GM19238 (cell line): ENCODE results near the gene ARF4.
"Not testable (repeated sequence)": the region's sequence is repeated elsewhere in the genome, so short reads cannot be mapped to it uniquely, and the experiment has no call there.

Experiments used
- DNase-seq: peaks from one replicate; pipeline ENCODE4 v3.0.0; 2011; ENCODE audit warnings: low spot score; ENCODE audit not compliant: insufficient read length

ARF4 gene

GRCh38 chr3:57597127-57597923, at the start of gene ARF4:
ARF4 (minus strand) TSS chr3:57597344; CDS start chr3:57597140, 204 bp downstream.
- peak; percentile 92 for DNase-seq

GRCh38 chr3:57646723-57647122, 49.6 kb upstream of the ARF4 start:
- no peak for DNase-seq

GRCh38 chr3:57644740-57645139, 47.6 kb upstream of the ARF4 start:
- no peak for DNase-seq

GRCh38 chr3:57637391-57637790, 40.2 kb upstream of the ARF4 start:
- no peak for DNase-seq

DNA sequence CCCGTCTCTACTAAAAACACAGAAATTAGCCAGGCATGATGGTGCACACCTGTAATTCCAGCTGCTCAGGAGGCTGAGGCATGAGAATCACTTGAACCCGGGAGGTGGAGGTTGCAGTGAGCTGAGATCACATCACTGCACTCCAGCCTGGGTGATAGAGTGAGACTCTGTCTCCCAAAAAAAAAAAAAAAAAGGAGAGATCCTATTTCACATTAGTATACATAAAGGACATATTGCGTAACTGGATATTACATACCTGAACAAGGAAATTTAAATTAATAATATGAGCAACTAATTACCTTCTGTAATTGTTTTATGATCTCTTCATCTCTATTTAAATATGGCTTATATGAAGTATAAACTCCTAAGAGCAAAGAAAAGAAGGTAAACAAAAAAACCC, 37.1 kb upstream of the ARF4 start:
- not testable (repeated sequence) for DNase-seq

GRCh38 chr3:57627976-57628375, 30.8 kb upstream of the ARF4 start:
- DNase-seq = no peak

DNA sequence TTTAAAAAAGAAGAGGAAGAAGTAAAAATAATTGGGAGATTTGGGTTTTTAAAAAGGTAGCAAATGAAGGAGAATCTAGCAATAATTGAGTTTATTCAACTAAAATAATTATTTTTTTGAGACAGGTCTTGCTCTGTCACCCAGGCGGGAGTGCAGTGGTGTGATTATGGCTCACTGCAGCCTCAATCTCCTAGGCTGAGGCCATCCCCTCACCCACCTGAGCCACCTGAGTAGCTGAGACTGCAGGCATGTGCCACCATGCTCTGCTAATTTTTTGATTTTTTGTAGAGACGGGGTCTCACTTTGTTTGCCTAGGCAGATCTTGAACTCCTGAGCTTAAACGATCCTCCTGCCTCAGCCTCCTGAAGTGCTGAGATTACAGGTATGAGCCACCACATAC, 27.7 kb upstream of the ARF4 start:
- no peak for DNase-seq

GRCh38 chr3:57622362-57622761, 25.2 kb upstream of the ARF4 start:
- no peak for DNase-seq

DNA sequence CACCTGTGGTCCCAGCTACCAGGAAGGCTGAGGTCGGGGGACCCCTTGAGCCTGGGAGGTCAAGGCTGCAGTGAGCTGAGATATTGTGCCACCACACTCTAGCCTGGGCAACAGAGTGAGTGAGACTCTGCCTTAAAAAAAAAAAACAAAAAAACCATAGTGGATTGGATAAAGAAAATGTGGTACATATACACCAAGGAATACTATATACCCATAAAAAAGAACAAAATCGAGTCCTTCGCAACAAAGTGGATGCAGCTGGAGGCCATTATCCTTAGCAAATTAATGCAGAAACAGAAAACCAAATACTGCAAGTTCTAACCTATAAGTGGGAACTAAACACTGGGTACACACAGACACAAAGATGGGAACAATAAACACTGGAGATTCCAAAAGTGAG, 20.6 kb upstream of the ARF4 start:
- no peak for DNase-seq

DNA sequence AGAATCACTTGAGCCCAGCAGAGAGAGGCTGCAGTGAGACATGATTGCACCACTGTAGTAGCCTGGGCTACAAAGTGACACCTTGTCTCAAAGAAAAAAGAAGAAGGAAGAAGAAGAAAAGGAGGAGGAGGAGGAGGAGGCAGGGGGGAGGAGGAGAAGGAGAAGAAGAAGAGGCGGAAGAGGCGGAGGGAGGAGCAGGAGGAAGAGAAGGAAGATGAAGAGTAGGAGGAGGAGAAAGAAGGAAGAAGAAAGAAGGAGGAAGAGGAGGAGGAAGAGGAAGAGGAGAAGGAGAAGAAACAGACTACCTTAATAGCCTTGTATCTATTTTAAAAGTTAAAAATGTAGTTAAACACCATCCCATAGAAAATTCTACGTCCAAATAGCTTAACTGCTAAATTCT, 19.1 kb upstream of the ARF4 start:
- DNase-seq = no peak

- DNase-seq = not testable (repeated sequence)
These were observed 14.7 kb upstream of the ARF4 start for GRCh38 chr3:57611870-57612269.

GRCh38 chr3:57605683-57606082, 8.5 kb upstream of the ARF4 start:
- no peak for DNase-seq

- no peak for DNase-seq
These were observed 7.8 kb upstream of the ARF4 start for GRCh38 chr3:57604971-57605370.

GRCh38 chr3:57600195-57600594, 3.1 kb upstream of the ARF4 start:
- no peak for DNase-seq

DNA sequence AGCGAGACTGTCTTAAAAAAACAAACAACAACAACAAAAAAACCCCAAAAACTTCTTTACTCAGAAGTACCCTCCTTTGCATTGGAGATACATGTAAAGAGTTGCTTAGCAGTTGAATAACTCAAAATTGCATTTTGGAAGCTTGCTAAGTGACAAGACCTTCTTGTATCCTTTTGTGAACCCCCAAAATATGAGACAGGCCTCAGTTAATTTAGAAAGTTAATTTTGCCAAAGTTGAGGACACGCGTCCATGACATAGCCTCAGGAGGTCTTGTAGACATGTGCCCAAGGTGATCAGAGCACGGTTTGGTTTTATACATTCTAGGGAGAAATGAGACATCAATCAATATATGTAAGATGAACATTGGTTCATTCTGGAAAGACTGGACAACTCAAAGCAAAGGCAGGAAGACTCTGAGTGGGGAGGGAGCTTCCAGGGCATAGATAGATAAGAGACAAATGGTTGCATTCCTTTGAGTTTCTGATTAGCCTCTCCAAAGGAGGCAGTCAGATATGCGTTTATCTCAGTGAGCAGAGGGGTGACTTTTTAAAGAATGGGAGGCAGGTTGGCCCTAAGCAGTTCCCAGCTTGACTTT, 1.7 kb upstream of the ARF4 start:
- DNase-seq = no peak

DNA sequence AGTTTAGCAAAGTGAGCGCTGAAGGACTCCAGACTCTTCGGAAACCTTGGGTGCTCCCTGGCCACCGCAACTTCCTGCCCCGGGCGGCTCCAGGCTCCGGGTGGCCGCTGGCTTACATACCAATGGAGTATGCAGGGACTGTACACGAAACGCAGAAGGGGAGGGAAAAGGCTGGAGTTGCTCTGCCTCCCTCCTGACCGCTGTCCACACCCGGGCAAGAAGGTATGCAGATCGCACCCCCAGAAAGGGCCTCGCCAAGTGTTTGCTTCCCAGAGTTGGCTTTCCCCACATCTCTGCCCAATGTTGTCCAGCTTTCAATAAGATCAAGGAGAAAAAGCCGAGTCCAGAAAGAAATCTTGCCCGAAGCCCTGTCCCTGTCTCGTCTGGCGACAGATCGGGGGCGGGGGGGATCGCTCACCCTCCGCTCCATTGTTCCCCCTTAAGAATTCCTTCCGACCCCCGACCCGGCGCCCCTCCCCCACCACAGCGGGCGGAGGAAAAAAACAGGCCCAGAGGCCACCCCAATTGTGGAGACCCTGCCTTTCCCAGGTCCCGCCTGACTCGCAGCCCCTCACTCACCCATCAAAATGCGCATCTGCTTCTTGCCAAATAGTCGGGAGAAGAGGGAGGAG, 533 bp downstream of the ARF4 start:
- peak; percentile 8 for DNase-seq

GRCh38 chr3:57594576-57594975, 2.6 kb downstream of the ARF4 start:
- no peak for DNase-seq

DNA sequence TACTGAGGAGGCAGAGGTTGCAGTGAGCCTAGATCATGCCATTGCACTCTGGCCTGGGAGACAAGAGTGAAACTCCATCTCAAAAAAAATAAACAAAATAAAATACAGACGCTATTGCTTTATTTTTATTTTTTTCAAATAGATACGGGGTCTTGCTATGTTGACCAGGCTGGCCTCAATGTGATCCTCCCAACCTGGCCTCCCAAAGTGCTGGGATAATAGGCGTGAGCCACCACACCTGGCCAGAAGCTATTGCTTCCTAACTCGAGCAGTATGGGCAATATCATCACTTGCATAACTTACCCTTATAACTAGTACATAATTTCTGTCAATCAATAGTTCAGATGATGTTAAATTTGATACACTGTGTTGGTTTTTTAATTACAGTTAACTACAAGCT, 3.0 kb downstream of the ARF4 start:
- DNase-seq = no peak

DNA sequence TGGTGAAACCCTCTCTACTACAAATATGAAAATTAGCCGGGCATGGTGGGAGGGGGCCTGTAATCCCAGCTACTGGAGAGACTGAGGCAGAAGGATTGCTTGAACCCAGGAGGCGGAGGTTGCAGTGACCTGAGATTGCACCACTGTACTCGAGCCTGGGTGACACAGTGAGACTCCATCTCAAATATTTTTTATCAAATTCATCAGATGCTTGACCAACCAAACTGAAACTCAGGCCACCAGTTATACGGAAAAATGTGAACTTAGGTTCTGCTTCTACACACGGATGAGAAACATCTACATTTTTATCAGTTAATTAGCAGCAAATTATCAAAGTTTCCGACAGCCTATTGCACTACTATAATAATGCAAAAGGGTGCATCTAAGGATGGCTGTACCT, 4.8 kb downstream of the ARF4 start:
- DNase-seq = no peak

GRCh38 chr3:57587905-57588304, 9.2 kb downstream of the ARF4 start:
- no peak for DNase-seq

DNA sequence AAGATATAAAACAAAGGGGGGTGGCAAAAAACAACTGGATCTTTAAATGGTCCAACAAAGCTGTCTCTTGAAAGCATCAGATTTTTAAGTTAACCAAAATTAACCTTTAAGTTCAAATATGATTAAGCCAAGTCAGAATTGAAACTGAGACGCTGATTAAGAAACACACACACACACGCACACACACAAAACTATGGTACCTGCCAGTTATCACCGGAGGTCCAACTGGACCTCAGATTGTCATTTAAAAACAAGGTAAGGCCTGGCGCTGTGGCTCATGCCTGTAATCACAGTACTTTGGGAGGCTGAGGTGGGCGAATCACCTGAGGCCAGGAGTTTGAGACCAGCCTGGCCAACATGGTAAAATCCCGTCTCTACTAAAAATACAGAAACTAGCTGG, 10.4 kb downstream of the ARF4 start:
- DNase-seq = no peak

- DNase-seq = no peak
These were observed 13.6 kb downstream of the ARF4 start for GRCh38 chr3:57583544-57583943.
